Camera-type eye (tissue), 1 donor: ENCODE data around the gene SGCA. TPM values are rescaled to one million over a fixed set of nuclear protein-coding genes. Genes with fewer than 3 reads are reported as not detected.

Source experiments
- total RNA-seq: library from RNA; depleted of rRNA; stranded (reverse); fragments of >200 nt; gene quantifications from one replicate; pipeline ENCODE4 v1.2.3, GENCODE V29; 2014

Gene SGCA
- 13.5 TPM for total RNA-seq

GRCh38 chr17:50165867-50166517 is at the start of gene SGCA:
SGCA (plus strand) TSS chr17:50166005; CDS start chr17:50166041, 36 bp downstream.

DNA sequence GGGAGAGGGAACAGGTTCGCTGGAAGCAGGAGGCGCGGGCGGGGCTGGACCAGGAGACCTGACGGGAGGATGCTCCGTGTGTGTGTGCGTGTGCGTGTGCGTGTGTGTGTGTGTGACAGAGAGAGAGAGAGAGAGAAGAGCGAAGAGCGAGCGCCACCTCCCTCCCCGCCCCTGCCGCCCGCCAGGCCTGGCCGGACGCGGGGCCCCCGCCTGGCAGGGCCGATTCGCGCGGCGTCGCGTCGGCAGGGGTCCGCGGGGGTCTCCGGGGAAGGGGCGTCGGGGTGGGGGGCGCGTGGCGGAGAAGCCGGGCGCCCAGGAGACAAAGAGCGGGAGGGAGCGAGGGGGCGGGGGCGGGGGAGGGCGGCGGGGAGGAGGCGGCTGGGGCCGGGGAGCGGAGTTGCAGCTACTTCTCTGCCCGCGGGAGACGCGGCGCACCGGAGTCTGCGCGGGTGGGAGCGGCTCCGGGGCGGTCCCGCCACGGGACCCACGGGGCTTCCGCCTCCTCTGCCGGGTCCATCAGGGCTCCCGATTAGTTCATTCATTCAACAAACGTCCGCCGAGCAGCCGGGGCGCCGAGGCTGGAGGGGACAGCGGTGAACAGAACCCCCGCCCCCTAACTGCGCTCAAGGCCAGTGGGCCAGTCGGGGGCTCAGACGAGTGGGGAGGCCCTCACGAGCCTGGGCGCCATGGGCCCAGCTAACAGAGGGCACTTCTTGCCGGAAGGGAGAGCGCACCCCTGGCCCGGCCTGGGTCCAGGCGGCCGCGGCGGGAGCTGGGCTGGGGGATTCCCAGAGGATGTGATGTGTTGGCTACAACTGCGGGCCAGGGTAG is 35.9 kb upstream of the SGCA start, which contains the start of gene SAMD14:
TSS of gene SAMD14 (minus strand) at position 433 of the 831 bp plus-strand sequence. CDS start 5,201 bp downstream, outside the sequence.

DNA sequence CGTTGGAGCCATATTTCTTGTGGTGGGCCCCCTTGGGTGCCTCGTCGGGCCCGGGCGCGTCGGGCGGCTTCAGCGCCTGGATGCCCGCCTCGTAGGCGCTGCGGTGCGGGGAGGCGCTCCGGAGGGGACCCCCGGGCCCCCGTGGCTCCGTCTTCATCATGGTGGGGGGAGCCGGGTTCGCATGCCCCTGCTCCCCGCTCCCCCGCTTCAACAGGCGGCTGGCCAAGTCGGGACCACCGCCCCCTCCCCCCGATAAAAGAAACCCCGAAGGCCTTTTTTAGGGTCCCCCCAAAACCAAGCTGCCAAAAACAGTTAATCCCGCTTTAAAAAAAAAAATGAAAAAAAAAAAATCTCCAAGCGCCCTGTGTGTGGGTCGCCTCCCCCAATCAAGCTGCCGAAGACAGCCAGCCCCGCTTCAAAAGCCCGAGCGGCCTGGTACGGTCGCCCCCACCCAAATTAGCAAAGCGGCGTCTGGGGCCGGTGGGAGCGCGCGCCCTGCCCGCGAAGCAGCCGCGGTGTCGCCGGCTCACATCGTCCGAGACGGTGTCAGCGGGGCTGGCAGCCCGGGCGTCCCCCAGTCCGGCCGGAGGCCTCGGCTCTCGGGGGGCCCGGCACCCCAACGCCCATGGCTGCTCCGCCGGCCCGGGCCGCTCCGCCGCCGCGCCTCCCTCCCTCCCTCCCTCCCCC is 15.3 kb upstream of the SGCA start, which contains the start of gene PPP1R9B:
TSS of gene PPP1R9B (minus strand) at position 324 of the 687 bp plus-strand sequence. CDS start at position 160, 164 bp downstream.

DNA sequence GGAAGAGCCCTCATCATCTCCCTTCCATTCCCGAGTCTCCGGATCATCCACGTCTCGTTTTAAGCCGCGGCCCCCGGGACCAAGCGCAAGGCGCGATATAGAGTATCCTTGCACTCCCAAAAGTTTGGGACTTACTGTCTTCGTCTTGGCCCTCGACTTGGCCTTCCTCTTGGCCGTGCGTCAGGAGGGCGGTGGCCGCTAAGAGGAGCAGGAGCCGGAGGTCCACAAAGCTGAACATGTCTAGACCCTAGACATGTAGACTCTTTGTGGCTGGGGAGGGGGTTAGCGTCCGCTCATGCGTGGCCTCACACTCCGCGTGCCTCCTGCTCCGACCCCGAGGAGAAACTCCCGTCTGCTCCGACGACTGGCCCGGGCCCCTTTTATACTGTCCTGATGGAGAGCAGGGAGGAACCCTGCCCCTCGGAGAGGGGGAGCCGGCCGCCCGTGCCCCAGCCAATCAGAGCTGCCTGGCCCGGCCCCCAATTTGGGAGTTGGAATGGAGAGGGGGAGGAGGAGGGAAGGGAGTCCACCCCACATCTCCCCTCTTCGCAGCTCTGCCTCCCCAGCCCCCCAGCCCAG is 35.6 kb downstream of the SGCA start, which contains the start of gene COL1A1:
TSS of gene COL1A1 (minus strand) at position 356 of the 579 bp plus-strand sequence. CDS start at position 238, 118 bp downstream.

Other genes with a start within 250 kb of the SGCA start
- not detected for gene DLX4, start 196.8 kb upstream of the SGCA start, total RNA-seq
- gene DLX3, start 170.8 kb upstream of the SGCA start, total RNA-seq = 0.33 TPM
- 22.1 TPM for gene ITGA3, start 109.9 kb upstream of the SGCA start, total RNA-seq
- gene PDK2, start 70.7 kb upstream of the SGCA start, total RNA-seq = 22.0 TPM
- 14.2 TPM for gene SAMD14, start 35.8 kb upstream of the SGCA start, total RNA-seq
- gene PPP1R9B, start 15.3 kb upstream of the SGCA start, total RNA-seq = 36.4 TPM
- gene COL1A1, start 35.6 kb downstream of the SGCA start, total RNA-seq = 7,902 TPM
- gene TMEM92, start 108.5 kb downstream of the SGCA start, total RNA-seq = 0.16 TPM
- 24.4 TPM for gene XYLT2, start 180.1 kb downstream of the SGCA start, total RNA-seq
- gene MRPL27, start 207.2 kb downstream of the SGCA start, total RNA-seq = 39.5 TPM
- gene EME1, start 207.2 kb downstream of the SGCA start, total RNA-seq = 4.3 TPM
- gene LRRC59, start 231.5 kb downstream of the SGCA start, total RNA-seq = 45.7 TPM